IMR-90 (cell line): ENCODE measurements around the gene F5. TPM values are rescaled to one million over a fixed set of nuclear protein-coding genes. Genes with fewer than 3 reads are reported as not detected.

Experiments used
- ATAC-seq: fragments of 200-7000 bp; cut with Tn5 transposase; 2 replicates; pipeline ENCODE4 v1.9.1; 2020; ENCODE audit warnings: low read depth, mild to moderate bottlenecking, moderate library complexity
- BruUV-seq: library from RNA; stranded (reverse); fragments of 400-500 nt; replicated peaks from 2 replicates; lab custom pipeline; 2021; lab: Mats Ljungman, UMichigan
- CTCF ChIA-PET: fragments of 300-600 bp; formaldehyde crosslinking; extraction: SDS; loops from one replicate; lab custom pipeline; 2021; ENCODE audit warnings: antibody characterized with exemption; lab: Yijun Ruan, JAX
- POLR2A ChIA-PET: fragments of 300-600 bp; sonication (Branson Sonifier 250); formaldehyde crosslinking; loops from one replicate; lab custom pipeline; 2022; ENCODE audit warnings: antibody characterized with exemption; ENCODE audit not compliant: unreplicated experiment; lab: Charles Lee
- DNase-seq: peaks from one replicate; pipeline ENCODE4 v3.0.0; 2013
- H2AFZ ChIP-seq: replicated peaks from 2 replicates; pipeline ENCODE3; 2013; ENCODE audit warnings: low read length, mild to moderate bottlenecking; ENCODE audit not compliant: poor library complexity
- H2AK5ac ChIP-seq: 2 replicates; pipeline ENCODE4 v1.6.1; 2013; ENCODE audit warnings: low read depth, low read length, inconsistent platforms
- H2AK9ac ChIP-seq: replicated peaks from 2 replicates; pipeline ENCODE3; 2013; ENCODE audit warnings: mild to moderate bottlenecking, low read depth, low read length, moderate library complexity; ENCODE audit not compliant: poor library complexity
- H2BK120ac ChIP-seq: 2 replicates; pipeline ENCODE4 v1.6.1; 2013; ENCODE audit warnings: low read depth, low read length, inconsistent platforms
- H2BK15ac ChIP-seq: 3 replicates; pipeline ENCODE4 v1.6.1; 2013; ENCODE audit warnings: low read depth, low read length, inconsistent platforms
- H2BK20ac ChIP-seq: 2 replicates; pipeline ENCODE4 v1.6.1; 2013; ENCODE audit warnings: low read depth, mild to moderate bottlenecking, inconsistent platforms, low read length, moderate library complexity
- H2BK5ac ChIP-seq: 2 replicates; pipeline ENCODE4 v1.6.1; 2013; ENCODE audit warnings: mild to moderate bottlenecking, low read depth, low read length, inconsistent platforms; ENCODE audit not compliant: poor library complexity, severe bottlenecking
- H3K14ac ChIP-seq: replicated peaks from 2 replicates; pipeline ENCODE4 v1.6.1; 2013; ENCODE audit warnings: low read depth, low read length, inconsistent platforms
- H3K18ac ChIP-seq: 2 replicates; pipeline ENCODE4 v1.6.1; 2013; ENCODE audit warnings: low read depth, low read length, control low read depth
- H3K23ac ChIP-seq: 2 replicates; pipeline ENCODE4 v1.6.1; 2013; ENCODE audit warnings: low read depth, low read length, inconsistent platforms
- H3K27ac ChIP-seq: 2 replicates; pipeline ENCODE4 v1.5.1; 2013; ENCODE audit warnings: mild to moderate bottlenecking, control low read depth, low read length; ENCODE audit not compliant: insufficient read depth
- H3K27me3 ChIP-seq: 2 replicates; pipeline ENCODE4 v1.6.1; 2013; ENCODE audit warnings: low read length; ENCODE audit not compliant: control insufficient read depth, insufficient read depth
- H3K36me3 ChIP-seq: 2 replicates; pipeline ENCODE4 v1.6.1; 2013; ENCODE audit warnings: low read length, mixed read lengths; ENCODE audit not compliant: control insufficient read depth, insufficient read depth
- H3K4ac ChIP-seq: 2 replicates; pipeline ENCODE4 v1.6.1; 2013; ENCODE audit warnings: low read depth, low read length, inconsistent platforms
- H3K4me1 ChIP-seq: 2 replicates; pipeline ENCODE4 v1.6.1; 2013; ENCODE audit warnings: low read length, mixed read lengths; ENCODE audit not compliant: control insufficient read depth, insufficient read depth
- H3K4me2 ChIP-seq: 2 replicates; pipeline ENCODE4 v1.6.1; 2013; ENCODE audit warnings: low read depth, mild to moderate bottlenecking, control low read depth, low read length, moderate library complexity
- H3K4me3 ChIP-seq: 2 replicates; pipeline ENCODE4 v1.5.1; 2013; ENCODE audit warnings: low read depth, mild to moderate bottlenecking, control low read depth, low read length, moderate library complexity; ENCODE audit not compliant: insufficient read depth
- H3K56ac ChIP-seq: 2 replicates; pipeline ENCODE4 v1.6.1; 2013; ENCODE audit warnings: low read length, inconsistent platforms; ENCODE audit not compliant: insufficient read depth; ENCODE audit errors: extremely low read depth
- H3K79me1 ChIP-seq, 2 experiments: 2 replicates each; pipeline ENCODE4 v1.6.1; 2013; ENCODE audit warnings: low read length in 2 of 2, inconsistent platforms in 1 of 2, low read depth in 1 of 2
- H3K9ac ChIP-seq: 2 replicates; pipeline ENCODE4 v1.6.1; 2013; ENCODE audit warnings: low read depth, low read length, control low read depth
- H3K9me1 ChIP-seq: 2 replicates; pipeline ENCODE4 v1.6.1; 2013; ENCODE audit warnings: low read length, inconsistent platforms; ENCODE audit not compliant: insufficient read depth
- H3K9me3 ChIP-seq: 2 replicates; pipeline ENCODE4 v1.6.1; 2013; ENCODE audit warnings: low read length; ENCODE audit not compliant: control insufficient read depth, insufficient read depth
- H4K20me1 ChIP-seq: 2 replicates; pipeline ENCODE4 v1.6.1; 2013; ENCODE audit warnings: low read length, inconsistent platforms; ENCODE audit not compliant: insufficient read depth
- H4K5ac ChIP-seq: 2 replicates; pipeline ENCODE4 v1.6.1; 2013; ENCODE audit warnings: mild to moderate bottlenecking, low read depth, low read length, control low read depth
- H4K8ac ChIP-seq, 2 experiments: 2 replicates each; pipeline ENCODE4 v1.6.1; 2013; ENCODE audit warnings: low read depth in 2 of 2, low read length in 2 of 2, control low read depth in 1 of 2, inconsistent platforms in 1 of 2
- H4K91ac ChIP-seq: 2 replicates; pipeline ENCODE4 v1.6.1; 2013; ENCODE audit warnings: low read depth, low read length, inconsistent platforms; ENCODE audit not compliant: insufficient read depth
- ELK1 ChIP-seq: fragments of 150-350 bp; IDR thresholded peaks from 2 replicates; pipeline ENCODE4 v1.6.1; 2016; ENCODE audit warnings: low read depth, mild to moderate bottlenecking, low read length, moderate library complexity, borderline replicate concordance
- MAFK ChIP-seq: IDR thresholded peaks from 2 replicates; pipeline ENCODE4 v1.6.1; 2012; ENCODE audit warnings: low read depth, low read length, improper control_type of control experiment
- MAZ ChIP-seq: IDR thresholded peaks from 2 replicates; pipeline ENCODE4 v1.6.1; 2012; ENCODE audit warnings: low read depth, mild to moderate bottlenecking, low read length, improper control_type of control experiment, moderate library complexity, borderline replicate concordance
- MXI1 ChIP-seq: IDR thresholded peaks from 2 replicates; pipeline ENCODE4 v1.6.1; 2012; ENCODE audit warnings: low read depth, mild to moderate bottlenecking, low read length, moderate library complexity, borderline replicate concordance
- NFE2L2 ChIP-seq: fragments of 150-350 bp; IDR thresholded peaks from 2 replicates; pipeline ENCODE4 v1.6.1; 2016; ENCODE audit warnings: low read depth, mild to moderate bottlenecking, low read length
- RAD21 ChIP-seq: IDR thresholded peaks from 2 replicates; pipeline ENCODE4 v1.6.1; 2012; ENCODE audit warnings: low read length, improper control_type of control experiment
- WGBS, 2 experiments: methylation state at CpG; one replicate each; pipeline versions ENCODE4 v1.1.5 to v1.1.7; 2013; ENCODE audit warnings: missing lambda C conversion rate in 2 of 2; ENCODE audit not compliant: insufficient read length in 1 of 2; ENCODE audit errors: extremely low coverage in 2 of 2; 5-methylcytosine and 5-hydroxymethylcytosine counted together
- dilution Hi-C: fragments of 300-500 bp; cut with HindIII; formaldehyde crosslinking; loops from one replicate; pipeline ENCODE4 v1.14.3; 2018; ENCODE audit warnings: low sequenced_read_pairs; ENCODE audit not compliant: unreplicated experiment
- in situ Hi-C: fragments of 300-500 bp; cut with MboI; formaldehyde crosslinking; loops from 3 replicates; pipeline ENCODE4 v1.14.3; 2019; ENCODE audit warnings: low sequenced_read_pairs, inconsistent platforms, mixed read lengths
- intact Hi-C: fragments of 100-400 bp; cut with micrococcal nuclease; formaldehyde crosslinking; loops from 2 replicates; pipeline ENCODE4 v1.10.0; 2022
- polyA plus RNA-seq, 3 experiments: library from polyadenylated mRNA; depleted of rRNA; stranded (reverse); fragments of >200 nt; gene quantifications; 2 replicates each; pipeline ENCODE4 v1.2.3, GENCODE V29; 2012; ENCODE audit warnings: low replicate concordance in 1 of 3
- total RNA-seq: library from RNA; depleted of rRNA; stranded (reverse); fragments of >200 nt; gene quantifications from 2 replicates; pipeline ENCODE4 v1.2.3, GENCODE V29; 2012
- TF ChIP-seq, protein P1 (sequence below): fragments of 150-350 bp; IDR thresholded peaks from 2 replicates; pipeline ENCODE4 v1.6.1; 2017; ENCODE audit warnings: mild to moderate bottlenecking, antibody characterized with exemption, low read length, low read depth

Gene F5
- total and polyA plus RNA-seq, 2 of the 4 experiments (the other 2 are of a cell fraction): not detected

- Histone ChIP-seq H2AFZ (no peak overlapping the region), H3K9me1 (no peaks in the 10 kb centered on the region), H3K4me1 (no peaks in the 10 kb centered on the region), H4K8ac (no peak overlapping the region), H3K56ac (no peak overlapping the region), H2AK9ac (no peak overlapping the region), H2AK5ac (no peak overlapping the region), H4K20me1 (no peaks in the 10 kb centered on the region), H3K9ac (no peak overlapping the region), H3K4me2 (no peak overlapping the region), H4K91ac (no peak overlapping the region), H3K4me3 (no peak overlapping the region), H3K27me3 (0 out of 2 replicates have a peak, but pooled peaks cover 1% of the 10 kb centered on the region), H4K5ac (no peak overlapping the region), H2BK20ac (no peak overlapping the region), H2BK15ac (no peak overlapping the region), H2BK120ac (no peak overlapping the region), H3K27ac (no peak overlapping the region), H3K4ac (no peak overlapping the region), H3K79me1 (no peaks in the 10 kb centered on the region), H3K36me3 (no peaks in the 10 kb centered on the region), H3K23ac (no peak overlapping the region), H3K18ac (no peak overlapping the region), H2BK5ac (no peak overlapping the region), H3K14ac (no peak overlapping the region), H3K9me3 (no peaks in the 10 kb centered on the region)
- TF ChIP-seq ELK1 (no peak), RAD21 (no peak), MAFK (no peak), MAZ (no peak), MXI1 (no peak), NFE2L2 (no peak)
- TF ChIP-seq, protein P1, sequence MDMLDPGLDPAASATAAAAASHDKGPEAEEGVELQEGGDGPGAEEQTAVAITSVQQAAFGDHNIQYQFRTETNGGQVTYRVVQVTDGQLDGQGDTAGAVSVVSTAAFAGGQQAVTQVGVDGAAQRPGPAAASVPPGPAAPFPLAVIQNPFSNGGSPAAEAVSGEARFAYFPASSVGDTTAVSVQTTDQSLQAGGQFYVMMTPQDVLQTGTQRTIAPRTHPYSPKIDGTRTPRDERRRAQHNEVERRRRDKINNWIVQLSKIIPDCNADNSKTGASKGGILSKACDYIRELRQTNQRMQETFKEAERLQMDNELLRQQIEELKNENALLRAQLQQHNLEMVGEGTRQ: no peak
- intact Hi-C loops (no loop called here), dilution Hi-C loops (no loop called here), in situ Hi-C loops (no loop called here)
- ChIA-PET POLR2A (no interaction called here), CTCF (no interaction called here)
- ATAC-seq (no peak), DNase-seq (no peak)
- no TSS peak for BruUV-seq
- no CpG with 5 or more reads among the region's 1 CpG for WGBS, 2 experiments
Measured at GRCh38 chr1:169570172-169570574, 16.1 kb downstream of the F5 start.
